Stomach (tissue), 4 donors: ENCODE measurements around the gene OTOS.

ENCODE experiments used
- CTCF ChIP-seq, 7 experiments: fragments of 450-650 bp in 4 of 7; fragments of 200-600 bp in 3 of 7; sonication (generic) in 3 of 7; IDR thresholded peaks; one replicate each; pipeline ENCODE4 v1.5.1; 2016 to 2019; ENCODE audit warnings: antibody characterized with exemption in 7 of 7, control low read depth in 2 of 7, mild to moderate bottlenecking in 1 of 7
- POLR2A ChIP-seq, 4 donors: fragments of 450-650 bp; IDR thresholded peaks; one replicate each; pipeline ENCODE4 v1.6.1; 2016; ENCODE audit warnings: antibody characterized with exemption in 4 of 4, control low read depth in 2 of 4, mild to moderate bottlenecking in 1 of 4, moderate library complexity in 1 of 4
- POLR2AphosphoS5 ChIP-seq, 3 donors: sonication (generic); formaldehyde crosslinking; IDR thresholded peaks; one replicate each; pipeline ENCODE4 v1.6.1; 2016; ENCODE audit warnings: antibody characterized with exemption in 3 of 3

GRCh38 chr2:240112914-240113690 lies 27.4 kb downstream of the OTOS start:
- no peak for TF ChIP-seq POLR2AphosphoS5 (IDR thresholded peaks at IDR 0.05)
- no peak for TF ChIP-seq CTCF (IDR thresholded peaks at IDR 0.05)
- TF ChIP-seq POLR2A (IDR thresholded peaks at IDR 0.05), result no peak
